ENCODE measurements around the gene OR5AL1.
"Not testable (repeated sequence)": the region's sequence is repeated elsewhere in the genome, so short reads cannot be mapped to it uniquely, and the experiment has no call there.

OR5AL1 gene

DNA sequence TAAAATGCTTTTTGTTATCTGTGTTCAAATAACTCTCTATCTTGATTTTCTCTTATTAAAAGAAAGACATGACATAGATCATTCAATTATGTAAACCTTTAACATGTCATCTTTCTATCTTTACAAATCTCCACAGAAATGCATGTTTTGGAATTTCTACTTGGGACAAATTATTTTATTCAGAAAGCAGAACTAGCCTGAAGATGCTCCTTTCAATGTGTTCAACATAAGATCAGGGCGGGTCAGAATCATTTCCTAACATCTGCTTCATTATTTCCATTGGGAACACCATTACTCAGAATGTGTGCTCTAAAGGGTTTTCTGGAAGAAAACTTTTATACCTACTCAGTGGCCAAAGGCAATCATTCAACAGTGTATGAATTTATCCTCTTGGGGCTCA is at the start of gene OR5AL1:
Gene OR5AL1, plus strand, starts transcription at position 301 of the 400 bp plus-strand sequence.
- no peak for TF ChIP-seq CTCF (IDR thresholded peaks at IDR 0.05; ENCODE audit: low read depth, low read length)
- no peak for DNase-seq (ENCODE audit: extremely low read depth, low read depth)

DNA sequence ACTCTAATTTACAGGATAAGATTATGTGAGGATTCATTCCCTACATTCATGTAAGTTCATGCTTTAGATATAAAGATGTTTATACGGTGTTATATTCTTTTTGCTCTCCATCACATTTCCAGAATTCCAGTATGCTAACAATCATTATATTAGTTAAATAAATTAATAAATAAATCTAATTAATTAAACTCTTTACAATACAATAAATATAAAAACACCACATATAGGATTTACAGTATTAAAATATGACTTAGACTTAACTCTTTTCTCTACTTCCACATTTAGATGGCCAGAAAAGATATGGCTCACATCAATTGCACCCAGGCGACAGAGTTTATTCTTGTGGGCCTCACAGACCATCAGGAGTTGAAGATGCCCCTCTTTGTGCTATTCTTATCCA is 37.2 kb upstream of the OR5AL1 start, which contains the start of gene OR8U1:
Gene OR8U1, plus strand, starts transcription at position 301 of the 400 bp plus-strand sequence. Its CDS starts 0 bp downstream, at position 301.
- no peak for DNase-seq (ENCODE audit: extremely low read depth, low read depth)
- no peak for TF ChIP-seq CTCF (IDR thresholded peaks at IDR 0.05; ENCODE audit: low read depth, low read length)

GRCh38 chr11:56380120-56380519 is 32.4 kb upstream of the OR5AL1 start:
- DNase-seq (ENCODE audit: extremely low read depth, low read depth): no peak
- TF ChIP-seq CTCF (IDR thresholded peaks at IDR 0.05; ENCODE audit: low read depth, low read length): no peak

DNA sequence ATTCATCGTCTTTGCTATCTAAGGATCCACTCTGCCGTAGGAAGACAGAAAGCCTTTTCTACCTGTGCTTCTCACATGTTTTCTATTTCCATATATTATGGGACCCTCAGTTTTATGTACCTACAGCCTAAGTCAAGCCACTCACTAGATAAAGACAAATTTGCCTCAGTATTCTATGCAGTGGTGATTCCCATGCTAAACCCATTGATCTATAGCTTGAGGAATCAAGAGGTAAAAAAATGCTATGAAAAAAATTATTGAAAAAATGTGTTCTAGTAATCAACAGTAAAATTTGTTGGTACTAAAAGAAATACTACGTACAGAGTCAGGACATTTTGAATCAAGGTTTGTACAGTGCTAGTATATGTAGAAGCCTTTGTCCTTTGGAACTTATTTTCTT is 18.1 kb upstream of the OR5AL1 start:
- no peak for TF ChIP-seq CTCF (IDR thresholded peaks at IDR 0.05; ENCODE audit: low read depth, low read length)
- DNase-seq (ENCODE audit: extremely low read depth, low read depth): no peak

DNA sequence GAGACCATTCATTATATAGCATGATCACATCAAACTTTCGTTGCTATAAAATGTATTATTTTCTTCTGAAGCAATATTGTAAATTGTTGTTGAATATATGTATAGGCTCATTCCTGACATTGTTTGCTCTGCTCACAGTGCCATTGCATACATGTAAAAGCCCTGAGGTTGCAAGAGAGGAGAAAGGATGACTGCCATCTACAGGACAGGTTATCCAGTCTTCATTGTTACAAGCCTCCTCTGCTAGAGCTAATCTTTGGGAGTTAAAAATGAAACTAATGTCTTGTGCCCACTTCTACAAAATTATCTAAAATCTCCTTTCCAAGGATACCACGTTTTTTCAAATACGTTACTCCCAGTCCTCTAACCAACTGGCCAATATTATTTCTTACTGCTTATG is 16.4 kb upstream of the OR5AL1 start:
- no peak for TF ChIP-seq CTCF (IDR thresholded peaks at IDR 0.05; ENCODE audit: low read depth, low read length)
- DNase-seq (ENCODE audit: extremely low read depth, low read depth): no peak

DNA sequence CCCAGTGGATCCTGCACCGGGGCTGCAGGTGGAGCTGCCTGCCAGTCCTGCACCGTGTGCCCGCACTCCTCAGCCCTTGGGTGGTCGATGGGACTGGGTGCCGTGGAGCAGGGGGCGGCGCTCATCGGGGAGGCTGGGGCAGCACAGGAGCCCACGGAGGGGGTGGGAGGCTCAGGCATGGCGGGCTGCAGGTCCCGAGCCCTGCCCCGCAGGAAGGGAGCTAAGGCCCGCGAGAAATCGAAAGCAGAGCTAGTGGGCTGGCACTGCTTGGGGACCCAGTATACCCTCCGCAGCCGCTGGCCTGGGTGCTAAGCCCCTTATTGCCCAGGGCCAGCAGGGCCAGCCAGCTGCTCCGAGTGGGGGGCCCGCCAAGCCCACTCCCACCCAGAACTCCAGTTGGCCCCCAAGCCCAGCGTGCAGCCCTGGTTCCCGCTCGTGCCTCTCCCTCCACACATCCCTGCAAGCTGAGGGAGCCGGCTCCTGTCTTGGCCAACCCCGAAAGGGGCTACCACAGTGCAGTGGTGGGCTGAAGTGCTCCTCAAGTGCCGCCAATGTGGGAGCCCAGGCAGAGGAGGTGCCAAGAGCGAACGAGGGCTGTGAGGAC is 10.5 kb upstream of the OR5AL1 start:
- DNase-seq (ENCODE audit: extremely low read depth, low read depth): not testable (repeated sequence)

DNA sequence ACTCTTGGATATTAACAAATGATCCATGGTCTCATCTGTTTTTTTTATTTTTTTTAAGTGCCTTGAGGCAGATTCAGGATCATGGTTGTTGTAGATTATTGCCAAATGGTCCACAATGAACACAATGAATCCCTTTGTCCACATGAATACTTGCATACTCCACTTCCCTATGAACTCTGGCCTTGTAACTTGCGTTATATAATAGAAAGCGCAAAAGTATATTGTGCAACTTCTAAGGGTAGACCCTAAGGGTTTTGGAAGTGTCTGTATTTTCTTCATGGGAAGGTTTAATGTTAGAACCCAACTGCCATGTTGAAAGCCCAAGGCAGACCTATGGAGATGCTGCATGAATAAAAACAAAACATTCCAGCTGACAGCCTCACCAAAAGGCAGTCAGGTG is 8.1 kb upstream of the OR5AL1 start:
- no peak for TF ChIP-seq CTCF (IDR thresholded peaks at IDR 0.05; ENCODE audit: low read depth, low read length)
- no peak for DNase-seq (ENCODE audit: extremely low read depth, low read depth)

DNA sequence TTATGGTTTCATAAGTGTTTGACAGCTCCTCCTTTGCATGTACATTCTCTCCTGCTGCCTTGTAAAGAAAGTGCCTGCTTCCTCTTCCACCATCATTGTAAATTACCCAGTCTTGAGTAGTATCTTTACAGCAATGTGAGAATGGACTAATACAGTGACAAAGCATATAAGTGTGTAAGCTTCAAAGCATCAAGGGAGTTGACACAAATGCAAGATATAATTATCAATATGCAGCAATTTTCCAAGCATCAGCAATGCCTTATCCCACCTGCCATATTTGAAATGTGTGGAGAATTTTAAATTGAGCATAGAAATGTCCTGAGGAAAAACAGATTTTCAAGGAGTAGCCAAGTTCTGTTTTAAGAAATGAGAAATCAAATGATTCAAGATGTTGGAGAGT is 1.7 kb upstream of the OR5AL1 start:
- no peak for TF ChIP-seq CTCF (IDR thresholded peaks at IDR 0.05; ENCODE audit: low read depth, low read length)
- DNase-seq (ENCODE audit: extremely low read depth, low read depth): no peak
